Prostate gland (tissue), 2 donors: Measurements from ENCODE around the gene WDR59.

Experiments
- CTCF ChIP-seq, 4 experiments: fragments of 200-600 bp in 2 of 4; fragments of 450-650 bp in 2 of 4; sonication (generic) in 2 of 4; IDR thresholded peaks; 1 replicate in 3 of 4; 2 replicates in 1 of 4; pipeline ENCODE4 v1.5.1; 2016 to 2019; ENCODE audit warnings: antibody characterized with exemption in 4 of 4, mild to moderate bottlenecking in 2 of 4, moderate library complexity in 2 of 4
- POLR2A ChIP-seq: fragments of 450-650 bp; IDR thresholded peaks from one replicate; pipeline ENCODE4 v1.6.1; 2016; ENCODE audit warnings: antibody characterized with exemption, mild to moderate bottlenecking
- POLR2AphosphoS5 ChIP-seq: sonication (generic); formaldehyde crosslinking; IDR thresholded peaks from one replicate; pipeline ENCODE4 v1.6.1; 2017; ENCODE audit warnings: antibody characterized with exemption

DNA sequence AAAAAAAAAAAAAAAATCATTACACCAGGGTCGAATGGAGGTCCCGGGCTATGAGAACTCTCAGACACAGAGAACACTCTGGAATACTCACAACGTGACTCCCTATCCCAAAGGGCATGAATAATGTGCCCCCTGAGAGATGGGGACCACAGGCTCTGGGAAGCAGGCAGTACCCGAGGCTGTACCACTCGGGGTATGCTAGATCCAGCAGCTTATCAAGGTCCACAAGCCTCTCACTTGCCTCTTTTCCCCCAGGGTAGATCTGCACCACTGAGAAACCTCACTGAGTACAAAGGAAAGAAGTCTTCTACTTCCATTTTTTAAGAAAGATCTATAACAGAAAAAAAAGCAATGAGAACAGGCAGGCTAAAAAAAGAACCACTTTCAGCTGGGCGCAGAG is 40.5 kb downstream of the WDR59 start:
- TF ChIP-seq CTCF (IDR thresholded peaks at IDR 0.05) (no peak), POLR2AphosphoS5 (no peak), POLR2A (no peak)
